SU-DHL-6 (cell line): ENCODE measurements around the gene LRP1B.

ENCODE experiments used
- H2AFZ ChIP-seq: fragments of 200-600 bp; sonication (generic); 2 replicates; pipeline ENCODE4 v1.6.1; 2014; ENCODE audit warnings: low read depth, mild to moderate bottlenecking, moderate library complexity, mixed read lengths, antibody characterized with exemption, low read length; ENCODE audit not compliant: severe bottlenecking
- H3F3A ChIP-seq: fragments of 200-600 bp; shearing (Covaris generic); 2 replicates; pipeline ENCODE4 v1.6.0; 2016; ENCODE audit warnings: antibody characterized with exemption, mild to moderate bottlenecking; ENCODE audit not compliant: insufficient read depth
- H3K27ac ChIP-seq: fragments of 200-600 bp; sonication (generic); 2 replicates; pipeline ENCODE4 v1.5.1; 2016; ENCODE audit warnings: low read depth, mild to moderate bottlenecking, low read length, moderate library complexity, mixed read lengths
- H3K27me3 ChIP-seq: fragments of 200-600 bp; sonication (generic), shearing (Covaris generic); 2 replicates; pipeline ENCODE4 v1.6.0; 2014; ENCODE audit warnings: mild to moderate bottlenecking, low read length
- H3K36me3 ChIP-seq: fragments of 200-600 bp; sonication (generic); 2 replicates; pipeline ENCODE4 v1.6.1; 2014; ENCODE audit warnings: mild to moderate bottlenecking, low read length, mixed read lengths
- H3K4me2 ChIP-seq: fragments of 300-600, 200-600 bp; shearing (Covaris generic), sonication (generic); 2 replicates; pipeline ENCODE4 v1.6.0; 2014; ENCODE audit warnings: low read length, low read depth, mild to moderate bottlenecking; ENCODE audit not compliant: poor library complexity, severe bottlenecking
- H3K4me3 ChIP-seq: fragments of 200-600 bp; sonication (generic); 2 replicates; pipeline ENCODE4 v1.5.1; 2014; ENCODE audit warnings: antibody characterized with exemption, low read length, mild to moderate bottlenecking, mixed read lengths; ENCODE audit not compliant: insufficient read depth, poor library complexity, severe bottlenecking
- H3K79me2 ChIP-seq: fragments of 200-600 bp; sonication (generic); 2 replicates; pipeline ENCODE4 v1.6.1; 2014; ENCODE audit warnings: mild to moderate bottlenecking, low read length, moderate library complexity; ENCODE audit not compliant: insufficient read depth
- H3K9ac ChIP-seq: fragments of 200-600 bp; sonication (generic); 2 replicates; pipeline ENCODE4 v1.7.0; 2014; ENCODE audit warnings: mild to moderate bottlenecking, low read length
- H3K9me2 ChIP-seq: fragments of 200-600 bp; sonication (generic); replicated peaks from 2 replicates; pipeline ENCODE4 v1.6.1; 2014; ENCODE audit warnings: low read length; ENCODE audit not compliant: insufficient read depth
- H3K9me3 ChIP-seq: fragments of 200-600 bp; sonication (generic); 2 replicates; pipeline ENCODE4 v1.6.1; 2014; ENCODE audit warnings: low read length, mixed read lengths; ENCODE audit not compliant: insufficient read depth
- H4K20me1 ChIP-seq: fragments of 200-600 bp; sonication (generic); 2 replicates; pipeline ENCODE4 v1.6.1; 2014; ENCODE audit warnings: low read depth, mild to moderate bottlenecking, antibody characterized with exemption, low read length, moderate library complexity, mixed read lengths
- EZH2phosphoT487 ChIP-seq: fragments of 200-600 bp; sonication (generic), shearing (Covaris generic); conservative IDR thresholded peaks from 2 replicates; pipeline ENCODE4 v1.6.1; 2018; ENCODE audit warnings: mild to moderate bottlenecking, antibody characterized with exemption, low read length, moderate library complexity, mixed read lengths
- TF ChIP-seq, protein P1 (sequence below): fragments of 200-600 bp; sonication (generic); IDR thresholded peaks from one replicate; pipeline ENCODE4 v1.5.1; 2017; ENCODE audit warnings: antibody characterized with exemption, mild to moderate bottlenecking, low read length, moderate library complexity; ENCODE audit not compliant: insufficient read depth, poor library complexity, severe bottlenecking

LRP1B gene

DNA sequence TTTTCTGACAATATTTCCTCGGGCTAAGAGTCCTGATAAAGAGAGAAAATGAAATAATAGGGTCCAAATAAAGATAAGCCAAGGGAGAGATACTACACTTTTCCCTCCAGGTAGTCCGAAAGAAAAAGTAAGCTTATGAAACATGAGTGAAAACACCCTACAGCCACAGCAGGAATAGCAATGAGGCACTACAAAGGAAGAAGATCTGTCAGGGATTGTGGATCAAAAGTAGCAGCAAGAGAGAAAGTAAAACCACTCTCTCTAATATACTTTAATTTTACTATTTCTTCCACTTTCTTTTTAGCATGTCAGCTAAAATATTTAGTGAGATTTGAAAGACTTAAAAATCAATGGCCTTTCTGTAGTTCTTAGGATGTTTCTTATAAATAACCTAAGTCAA lies 1601.8 kb downstream of the LRP1B start:
- Histone ChIP-seq H3K4me2 (no peak overlapping the region), H3F3A (no peaks in the 10 kb centered on the region), H3K27me3 (no peaks in the 10 kb centered on the region), H3K9ac (no peak overlapping the region), H3K36me3 (no peaks in the 10 kb centered on the region), H2AFZ (no peak overlapping the region), H3K27ac (no peak overlapping the region), H3K4me3 (no peak overlapping the region), H3K79me2 (no peaks in the 10 kb centered on the region), H4K20me1 (no peaks in the 10 kb centered on the region), H3K9me2 (no peaks in the 10 kb centered on the region), H3K9me3 (no peaks in the 10 kb centered on the region)
- no peak for TF ChIP-seq EZH2phosphoT487
- TF ChIP-seq, protein P1, sequence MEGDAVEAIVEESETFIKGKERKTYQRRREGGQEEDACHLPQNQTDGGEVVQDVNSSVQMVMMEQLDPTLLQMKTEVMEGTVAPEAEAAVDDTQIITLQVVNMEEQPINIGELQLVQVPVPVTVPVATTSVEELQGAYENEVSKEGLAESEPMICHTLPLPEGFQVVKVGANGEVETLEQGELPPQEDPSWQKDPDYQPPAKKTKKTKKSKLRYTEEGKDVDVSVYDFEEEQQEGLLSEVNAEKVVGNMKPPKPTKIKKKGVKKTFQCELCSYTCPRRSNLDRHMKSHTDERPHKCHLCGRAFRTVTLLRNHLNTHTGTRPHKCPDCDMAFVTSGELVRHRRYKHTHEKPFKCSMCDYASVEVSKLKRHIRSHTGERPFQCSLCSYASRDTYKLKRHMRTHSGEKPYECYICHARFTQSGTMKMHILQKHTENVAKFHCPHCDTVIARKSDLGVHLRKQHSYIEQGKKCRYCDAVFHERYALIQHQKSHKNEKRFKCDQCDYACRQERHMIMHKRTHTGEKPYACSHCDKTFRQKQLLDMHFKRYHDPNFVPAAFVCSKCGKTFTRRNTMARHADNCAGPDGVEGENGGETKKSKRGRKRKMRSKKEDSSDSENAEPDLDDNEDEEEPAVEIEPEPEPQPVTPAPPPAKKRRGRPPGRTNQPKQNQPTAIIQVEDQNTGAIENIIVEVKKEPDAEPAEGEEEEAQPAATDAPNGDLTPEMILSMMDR = no peak

DNA sequence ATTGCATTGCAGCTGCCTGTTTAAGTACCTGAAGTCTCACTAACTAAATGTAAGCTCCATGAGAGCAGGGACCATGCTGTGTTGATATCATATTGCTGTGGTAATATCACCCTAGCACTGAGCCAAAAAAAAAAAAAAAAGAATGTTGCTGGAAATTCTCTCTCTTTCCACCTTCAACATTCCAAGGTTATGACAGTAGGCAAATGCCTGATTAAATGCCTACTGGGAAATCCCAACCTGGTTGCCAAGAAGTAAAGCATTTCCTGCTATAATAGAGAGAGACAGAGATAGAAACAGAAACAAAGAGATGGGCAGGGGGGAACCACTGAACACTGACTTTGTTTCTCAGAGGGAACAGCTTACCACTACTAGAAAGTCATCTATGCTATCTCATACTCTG lies 1604.2 kb downstream of the LRP1B start:
- Histone ChIP-seq H3F3A (no peaks in the 10 kb centered on the region), H3K9me3 (no peaks in the 10 kb centered on the region), H3K9ac (no peak overlapping the region), H3K36me3 (no peaks in the 10 kb centered on the region), H3K79me2 (no peaks in the 10 kb centered on the region), H3K27me3 (no peaks in the 10 kb centered on the region), H3K27ac (no peak overlapping the region), H3K4me2 (no peak overlapping the region), H4K20me1 (no peaks in the 10 kb centered on the region), H2AFZ (no peak overlapping the region), H3K4me3 (no peak overlapping the region), H3K9me2 (no peaks in the 10 kb centered on the region)
- TF ChIP-seq, protein P1 = no peak
- TF ChIP-seq EZH2phosphoT487 = no peak

DNA sequence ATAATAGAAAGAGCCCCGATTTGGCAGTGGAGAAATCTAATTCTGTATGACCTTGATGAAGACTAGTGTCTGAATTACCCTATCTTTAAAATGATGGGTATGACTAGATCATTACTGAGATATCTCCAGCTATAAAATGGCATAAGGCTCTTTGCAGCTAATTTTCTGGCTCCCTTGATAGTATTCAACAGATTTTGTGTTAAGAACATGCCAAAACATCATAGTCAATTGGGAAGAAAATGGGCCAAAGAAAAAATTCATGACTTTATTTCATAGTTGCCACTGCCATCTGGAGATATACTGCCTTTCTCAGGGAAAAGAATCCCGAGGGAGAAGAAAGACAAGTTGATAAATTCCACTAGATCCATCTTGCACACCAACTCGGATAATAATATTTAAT lies 1618.7 kb downstream of the LRP1B start:
- Histone ChIP-seq H4K20me1 (no peaks in the 10 kb centered on the region), H3K9me3 (no peaks in the 10 kb centered on the region), H3K9me2 (no peaks in the 10 kb centered on the region), H2AFZ (no peak overlapping the region), H3F3A (no peaks in the 10 kb centered on the region), H3K4me2 (no peak overlapping the region), H3K9ac (no peak overlapping the region), H3K27me3 (no peaks in the 10 kb centered on the region), H3K4me3 (no peak overlapping the region), H3K36me3 (no peaks in the 10 kb centered on the region), H3K27ac (no peak overlapping the region), H3K79me2 (no peaks in the 10 kb centered on the region)
- TF ChIP-seq, protein P1 = no peak
- no peak for TF ChIP-seq EZH2phosphoT487
